Measurements from ENCODE around the gene NBPF1.
"Not testable (repeated sequence)": the region's sequence is repeated elsewhere in the genome, so short reads cannot be mapped to it uniquely, and the experiment has no call there.

Gene NBPF1

GRCh38 chr1:16605532-16606505, 7.5 kb downstream of the NBPF1 start:
- no peak for DNase-seq (ENCODE audit: low read depth)

- DNase-seq (ENCODE audit: low read depth) = no peak
Observed at GRCh38 chr1:16605213-16605525, 8.2 kb downstream of the NBPF1 start.

GRCh38 chr1:16604514-16605212, 8.7 kb downstream of the NBPF1 start:
- DNase-seq (ENCODE audit: low read depth) = not testable (repeated sequence)

- DNase-seq (ENCODE audit: low read depth) = not testable (repeated sequence)
Observed at GRCh38 chr1:16603623-16604022, 9.7 kb downstream of the NBPF1 start.

GRCh38 chr1:16602336-16603011, 10.9 kb downstream of the NBPF1 start:
- DNase-seq (ENCODE audit: low read depth) = not testable (repeated sequence)

- not testable (repeated sequence) for DNase-seq (ENCODE audit: low read depth)
Observed at GRCh38 chr1:16600855-16601786, 12.2 kb downstream of the NBPF1 start.

- DNase-seq (ENCODE audit: low read depth) = not testable (repeated sequence)
Observed at GRCh38 chr1:16599326-16599725, 14.0 kb downstream of the NBPF1 start.

- not testable (repeated sequence) for DNase-seq (ENCODE audit: low read depth)
Observed at GRCh38 chr1:16595216-16595615, 18.1 kb downstream of the NBPF1 start.

GRCh38 chr1:16591845-16592244, 21.5 kb downstream of the NBPF1 start:
- DNase-seq (ENCODE audit: low read depth) = not testable (repeated sequence)

GRCh38 chr1:16588081-16588480, 25.3 kb downstream of the NBPF1 start:
- not testable (repeated sequence) for DNase-seq (ENCODE audit: low read depth)

GRCh38 chr1:16587639-16588038, 25.7 kb downstream of the NBPF1 start:
- DNase-seq (ENCODE audit: low read depth) = not testable (repeated sequence)

- DNase-seq (ENCODE audit: low read depth) = not testable (repeated sequence)
Observed at GRCh38 chr1:16565324-16565723, 48.0 kb downstream of the NBPF1 start.

GRCh38 chr1:16561035-16561434, 52.3 kb downstream of the NBPF1 start:
- not testable (repeated sequence) for DNase-seq (ENCODE audit: low read depth)

GRCh38 chr1:16560498-16560897, 52.9 kb downstream of the NBPF1 start:
- not testable (repeated sequence) for DNase-seq (ENCODE audit: low read depth)

- DNase-seq (ENCODE audit: low read depth) = not testable (repeated sequence)
Observed at GRCh38 chr1:16559688-16560087, 53.7 kb downstream of the NBPF1 start.

GRCh38 chr1:16557034-16557433, 56.3 kb downstream of the NBPF1 start:
- DNase-seq (ENCODE audit: low read depth) = not testable (repeated sequence)

GRCh38 chr1:16553244-16553643, 60.1 kb downstream of the NBPF1 start:
- not testable (repeated sequence) for DNase-seq (ENCODE audit: low read depth)

GRCh38 chr1:16550212-16550918, 63.0 kb downstream of the NBPF1 start:
- not testable (repeated sequence) for DNase-seq (ENCODE audit: low read depth)

- DNase-seq (ENCODE audit: low read depth) = not testable (repeated sequence)
Observed at GRCh38 chr1:16549545-16549944, 63.8 kb downstream of the NBPF1 start.

GRCh38 chr1:16547502-16548241, 65.7 kb downstream of the NBPF1 start:
- DNase-seq (ENCODE audit: low read depth) = not testable (repeated sequence)

Measured in activated T-helper 9 cell treated with anti-CD3 and anti-CD28 coated beads, Interleukin-2, amount 50 U/mL, for 16 hours (primary cell).